K562 (cell line): ENCODE data around the gene TMEM126B. TPM values are rescaled to one million over a fixed set of nuclear protein-coding genes. Genes with fewer than 3 reads are reported as not detected.
A peak's percentile ranks its signal among the peaks of the same experiment; 100 is the strongest.

ENCODE experiments used
- BRD9 ChIP-seq: fragments of 450-650 bp; IDR thresholded peaks from 2 replicates; pipeline ENCODE4 v1.6.1; 2018; ENCODE audit warnings: low read depth; ENCODE audit not compliant: partially characterized antibody
- DMBX1 ChIP-seq: fragments of 250-450 bp; sonication (Bioruptor Pico); IDR thresholded peaks from 2 replicates; pipeline ENCODE4 v1.8.0; 2022; ENCODE audit warnings: inconsistent platforms, mild to moderate bottlenecking, moderate library complexity, borderline replicate concordance
- GABPB2 ChIP-seq: fragments of 250-450 bp; sonication (Bioruptor Pico); conservative IDR thresholded peaks from 2 replicates; pipeline ENCODE4 v1.5.1; 2021; ENCODE audit warnings: mild to moderate bottlenecking
- L3MBTL2 ChIP-seq: fragments of 450-650 bp; IDR thresholded peaks from 2 replicates; pipeline ENCODE4 v1.6.1; 2016; ENCODE audit warnings: mild to moderate bottlenecking, moderate library complexity
- LARP7 ChIP-seq: fragments of 450-650 bp; IDR thresholded peaks from 2 replicates; pipeline ENCODE4 v1.6.1; 2016
- POLR2G ChIP-seq: fragments of 200-400 bp; formaldehyde crosslinking; IDR thresholded peaks from 2 replicates; pipeline ENCODE4 v1.6.1; 2017; ENCODE audit warnings: low read depth, mild to moderate bottlenecking, antibody characterized with exemption, low read length, moderate library complexity
- PRMT5 ChIP-seq: sonication (generic); formaldehyde crosslinking; IDR thresholded peaks from 2 replicates; pipeline ENCODE4 v1.5.0; 2020; ENCODE audit warnings: missing genetic modification reagents
- RFX5 ChIP-seq: IDR thresholded peaks from 2 replicates; pipeline ENCODE4 v1.6.1; 2011; ENCODE audit warnings: low read depth, mild to moderate bottlenecking, improper control_type of control experiment, low read length
- SAP30 ChIP-seq: fragments of 200-600 bp; sonication (generic); IDR thresholded peaks from 2 replicates; pipeline ENCODE4 v1.6.1; 2012; ENCODE audit warnings: borderline replicate concordance, low read depth, mild to moderate bottlenecking, moderate library complexity, low read length, control low read depth, inconsistent platforms; ENCODE audit not compliant: insufficient read depth, poor library complexity, severe bottlenecking
- SLC30A9 ChIP-seq: fragments of 250-450 bp; sonication (Bioruptor Pico); IDR thresholded peaks from 2 replicates; pipeline ENCODE4 v1.8.0; 2022; ENCODE audit warnings: mild to moderate bottlenecking, moderate library complexity
- SMARCA4 ChIP-seq: fragments of 450-650 bp; IDR thresholded peaks from 2 replicates; pipeline ENCODE4 v1.6.1; 2016
- TAF1 ChIP-seq: IDR thresholded peaks from 2 replicates; pipeline ENCODE4 v1.6.1; 2011; ENCODE audit warnings: mild to moderate bottlenecking, low read length, moderate library complexity; ENCODE audit not compliant: insufficient read depth, control insufficient read depth, severe bottlenecking; ENCODE audit errors: extremely low read depth
- TRIM28 ChIP-seq: fragments of 450-650 bp; IDR thresholded peaks from 2 replicates; pipeline ENCODE4 v1.6.1; 2017
- XRCC3 ChIP-seq: fragments of 450-650 bp; IDR thresholded peaks from 2 replicates; pipeline ENCODE4 v1.6.1; 2017; ENCODE audit warnings: mild to moderate bottlenecking, moderate library complexity
- ZBED1 ChIP-seq: IDR thresholded peaks from 2 replicates; pipeline ENCODE4 v1.6.1; 2014
- ZNF197 ChIP-seq: fragments of 200-800 bp; sonication (Bioruptor generic); IDR thresholded peaks from 2 replicates; pipeline ENCODE4 v1.6.1; 2016; ENCODE audit warnings: low read depth, missing genetic modification characterization, missing compliant biosample characterization
- ZNF282 ChIP-seq: sonication (generic); formaldehyde crosslinking; IDR thresholded peaks from 2 replicates; pipeline ENCODE4 v1.8.1; 2023; ENCODE audit warnings: missing genetic modification reagents
- polyA plus RNA-seq, 8 experiments: library from polyadenylated mRNA; depleted of rRNA in 4 of 8; stranded (reverse) in 5 of 8; unstranded in 3 of 8; fragments of >200 nt; fragmentation: Nextera tagmentation in 2 of 8; fragmentation: Illumina TruSeq in 1 of 8; extraction: Ambion mirVana in 2 of 8; extraction: Trizol in 1 of 8; gene quantifications; 2 replicates each; pipeline versions ENCODE4 v1.2.1 to v1.2.3, GENCODE V29; 2011 to 2014; ENCODE audit warnings: inconsistent platforms in 1 of 8, missing spikeins in 1 of 8
- total RNA-seq, 7 experiments: library from RNA; depleted of rRNA in 6 of 7; stranded (reverse); fragments of >200 nt in 6 of 7; fragmentation: Illumina TruSeq in 2 of 7; extraction: Trizol in 2 of 7; gene quantifications; 2 replicates each; pipeline versions ENCODE4 v1.2.1 to v1.2.3, GENCODE V29; 2011 to 2021; ENCODE audit warnings: low replicate concordance in 1 of 7
- TF ChIP-seq, protein P1 (sequence below): sonication (generic); formaldehyde crosslinking; IDR thresholded peaks from 2 replicates; pipeline ENCODE4 v1.8.0; 2022; ENCODE audit warnings: missing genetic modification reagents, mild to moderate bottlenecking, moderate library complexity, borderline replicate concordance
- TF ChIP-seq, protein P2 (sequence below), 3 experiments: IDR thresholded peaks in 2 of 3; conservative IDR thresholded peaks in 1 of 3; 2 replicates each; pipeline ENCODE4 v1.5.1; 2011 to 2012; ENCODE audit warnings: low read length in 3 of 3, mild to moderate bottlenecking in 3 of 3, control low read depth in 2 of 3, improper control_type of control experiment in 1 of 3, inconsistent platforms in 1 of 3, low read depth in 1 of 3, mixed read lengths in 1 of 3, moderate library complexity in 1 of 3; ENCODE audit not compliant: insufficient read depth in 2 of 3
- TF ChIP-seq, protein P3 (sequence below): IDR thresholded peaks from 2 replicates; pipeline ENCODE4 v1.6.1; 2011; ENCODE audit warnings: borderline replicate concordance, low read depth, mild to moderate bottlenecking, moderate library complexity, low read length; ENCODE audit not compliant: insufficient read depth, poor library complexity, severe bottlenecking
- TF ChIP-seq, protein P4 (sequence below): fragments of 200-400 bp; formaldehyde crosslinking; IDR thresholded peaks from 2 replicates; pipeline ENCODE4 v1.6.1; 2017; ENCODE audit warnings: mild to moderate bottlenecking, low read depth, low read length, moderate library complexity

The TMEM126B gene
- total and polyA plus RNA-seq, 9 of the 15 experiments (the other 6 are each of a cell fraction or from before 2014, with no cell fraction given) = 85.5 to 226 (median 164) TPM

DNA sequence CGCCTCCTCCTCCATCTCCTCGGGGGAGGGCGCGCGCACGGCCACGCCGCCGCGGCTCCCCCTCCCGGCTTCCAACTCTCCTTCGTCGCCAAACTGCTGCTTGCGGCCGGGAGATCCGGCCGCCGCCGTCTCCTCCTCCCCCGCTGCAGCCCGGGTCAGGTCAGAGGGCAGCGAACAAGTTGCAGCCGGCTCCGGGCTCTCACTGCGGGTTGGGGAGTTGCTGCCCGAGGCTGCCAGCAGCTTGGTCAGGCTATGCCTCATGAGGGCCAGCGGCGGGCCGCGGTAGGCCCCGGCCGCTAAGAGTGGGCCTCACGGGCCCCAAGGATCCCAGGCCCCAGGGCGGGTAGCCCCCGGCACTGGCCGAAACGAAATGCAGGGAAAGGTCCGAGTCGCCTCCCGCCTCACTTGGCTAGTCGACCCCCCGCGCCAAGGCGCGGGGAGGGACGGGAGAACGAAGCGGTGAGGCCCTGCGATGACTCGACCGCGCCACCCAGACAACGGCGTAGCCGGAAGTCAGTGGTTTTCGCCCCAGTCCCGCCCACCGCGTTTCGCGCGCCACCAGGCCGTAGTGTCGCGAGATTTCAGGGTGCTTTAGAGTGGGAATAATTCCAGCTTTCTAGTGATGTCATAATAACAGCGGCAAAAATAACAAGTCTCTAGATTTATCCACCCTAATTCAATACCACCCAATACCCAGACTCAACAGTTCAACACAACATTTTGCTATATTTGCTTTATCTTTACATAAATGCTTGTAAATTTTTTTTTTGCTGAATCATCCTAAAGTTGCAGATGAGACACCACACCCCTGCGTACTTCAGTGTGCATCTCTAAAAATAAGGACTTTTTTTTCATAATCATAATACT, 36.5 kb downstream of the TMEM126B start, which contains the start of gene CREBZF (continued):
- TF ChIP-seq, protein P1, sequence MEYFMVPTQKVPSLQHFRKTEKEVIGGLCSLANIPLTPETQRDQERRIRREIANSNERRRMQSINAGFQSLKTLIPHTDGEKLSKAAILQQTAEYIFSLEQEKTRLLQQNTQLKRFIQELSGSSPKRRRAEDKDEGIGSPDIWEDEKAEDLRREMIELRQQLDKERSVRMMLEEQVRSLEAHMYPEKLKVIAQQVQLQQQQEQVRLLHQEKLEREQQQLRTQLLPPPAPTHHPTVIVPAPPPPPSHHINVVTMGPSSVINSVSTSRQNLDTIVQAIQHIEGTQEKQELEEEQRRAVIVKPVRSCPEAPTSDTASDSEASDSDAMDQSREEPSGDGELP (CRISPR knock-in tag) = peak; percentile 40; the same call in 1 of the 2 replicates
- TF ChIP-seq L3MBTL2 (peak; percentile 83), GABPB2 (CRISPR knock-in tag) (no peak), ZNF197 (no peak), RFX5 (no peak), SLC30A9 (CRISPR knock-in tag) (no peak), XRCC3 (no peak), POLR2G (peak; percentile 95), ZNF282 (CRISPR knock-in tag) (no peak), DMBX1 (no peak), SAP30 (peak; percentile 30), TRIM28 (no peak; the same call in 1 of the 2 replicates), PRMT5 (CRISPR knock-in tag) (no peak), ZBED1 (peak; percentile 55; the same call in 1 of the 2 replicates), BRD9 (no peak), SMARCA4 (peak; percentile 78), LARP7 (no peak), TAF1 (peak; percentile 69)
- TF ChIP-seq, protein P2, sequence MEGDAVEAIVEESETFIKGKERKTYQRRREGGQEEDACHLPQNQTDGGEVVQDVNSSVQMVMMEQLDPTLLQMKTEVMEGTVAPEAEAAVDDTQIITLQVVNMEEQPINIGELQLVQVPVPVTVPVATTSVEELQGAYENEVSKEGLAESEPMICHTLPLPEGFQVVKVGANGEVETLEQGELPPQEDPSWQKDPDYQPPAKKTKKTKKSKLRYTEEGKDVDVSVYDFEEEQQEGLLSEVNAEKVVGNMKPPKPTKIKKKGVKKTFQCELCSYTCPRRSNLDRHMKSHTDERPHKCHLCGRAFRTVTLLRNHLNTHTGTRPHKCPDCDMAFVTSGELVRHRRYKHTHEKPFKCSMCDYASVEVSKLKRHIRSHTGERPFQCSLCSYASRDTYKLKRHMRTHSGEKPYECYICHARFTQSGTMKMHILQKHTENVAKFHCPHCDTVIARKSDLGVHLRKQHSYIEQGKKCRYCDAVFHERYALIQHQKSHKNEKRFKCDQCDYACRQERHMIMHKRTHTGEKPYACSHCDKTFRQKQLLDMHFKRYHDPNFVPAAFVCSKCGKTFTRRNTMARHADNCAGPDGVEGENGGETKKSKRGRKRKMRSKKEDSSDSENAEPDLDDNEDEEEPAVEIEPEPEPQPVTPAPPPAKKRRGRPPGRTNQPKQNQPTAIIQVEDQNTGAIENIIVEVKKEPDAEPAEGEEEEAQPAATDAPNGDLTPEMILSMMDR (IDR thresholded peaks at IDR 0.05 in 2 of 3, conservative IDR thresholded peaks at IDR 0.05 in 1 of 3; ENCODE audit: insufficient read depth in 2 of 3, low read depth in 1 of 3, low read length in 3 of 3) = no peak; a peak in 1 of 6 replicates
- TF ChIP-seq, protein P3, sequence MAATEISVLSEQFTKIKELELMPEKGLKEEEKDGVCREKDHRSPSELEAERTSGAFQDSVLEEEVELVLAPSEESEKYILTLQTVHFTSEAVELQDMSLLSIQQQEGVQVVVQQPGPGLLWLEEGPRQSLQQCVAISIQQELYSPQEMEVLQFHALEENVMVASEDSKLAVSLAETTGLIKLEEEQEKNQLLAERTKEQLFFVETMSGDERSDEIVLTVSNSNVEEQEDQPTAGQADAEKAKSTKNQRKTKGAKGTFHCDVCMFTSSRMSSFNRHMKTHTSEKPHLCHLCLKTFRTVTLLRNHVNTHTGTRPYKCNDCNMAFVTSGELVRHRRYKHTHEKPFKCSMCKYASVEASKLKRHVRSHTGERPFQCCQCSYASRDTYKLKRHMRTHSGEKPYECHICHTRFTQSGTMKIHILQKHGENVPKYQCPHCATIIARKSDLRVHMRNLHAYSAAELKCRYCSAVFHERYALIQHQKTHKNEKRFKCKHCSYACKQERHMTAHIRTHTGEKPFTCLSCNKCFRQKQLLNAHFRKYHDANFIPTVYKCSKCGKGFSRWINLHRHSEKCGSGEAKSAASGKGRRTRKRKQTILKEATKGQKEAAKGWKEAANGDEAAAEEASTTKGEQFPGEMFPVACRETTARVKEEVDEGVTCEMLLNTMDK = no peak
- TF ChIP-seq, protein P4, sequence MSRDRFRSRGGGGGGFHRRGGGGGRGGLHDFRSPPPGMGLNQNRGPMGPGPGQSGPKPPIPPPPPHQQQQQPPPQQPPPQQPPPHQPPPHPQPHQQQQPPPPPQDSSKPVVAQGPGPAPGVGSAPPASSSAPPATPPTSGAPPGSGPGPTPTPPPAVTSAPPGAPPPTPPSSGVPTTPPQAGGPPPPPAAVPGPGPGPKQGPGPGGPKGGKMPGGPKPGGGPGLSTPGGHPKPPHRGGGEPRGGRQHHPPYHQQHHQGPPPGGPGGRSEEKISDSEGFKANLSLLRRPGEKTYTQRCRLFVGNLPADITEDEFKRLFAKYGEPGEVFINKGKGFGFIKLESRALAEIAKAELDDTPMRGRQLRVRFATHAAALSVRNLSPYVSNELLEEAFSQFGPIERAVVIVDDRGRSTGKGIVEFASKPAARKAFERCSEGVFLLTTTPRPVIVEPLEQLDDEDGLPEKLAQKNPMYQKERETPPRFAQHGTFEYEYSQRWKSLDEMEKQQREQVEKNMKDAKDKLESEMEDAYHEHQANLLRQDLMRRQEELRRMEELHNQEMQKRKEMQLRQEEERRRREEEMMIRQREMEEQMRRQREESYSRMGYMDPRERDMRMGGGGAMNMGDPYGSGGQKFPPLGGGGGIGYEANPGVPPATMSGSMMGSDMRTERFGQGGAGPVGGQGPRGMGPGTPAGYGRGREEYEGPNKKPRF = no peak
